HG02970 (cell line): ENCODE measurements around the gene SLC39A9.

Source experiments
- ATAC-seq: cut with Tn5 transposase; IDR thresholded peaks from one replicate; pipeline ENCODE4 v1.9.1; 2021; ENCODE audit warnings: mild to moderate bottlenecking, moderate library complexity, moderate number of reproducible peaks; ENCODE audit not compliant: unreplicated experiment, low FRiP score

SLC39A9 gene

GRCh38 chr14:69398053-69398817 is at the start of gene SLC39A9, which contains the start of gene ERH:
Gene SLC39A9 (plus strand): TSS chr14:69398692. CDS start chr14:69399370, 678 bp downstream.
Gene ERH (minus strand): TSS chr14:69398299. CDS start chr14:69398233, 66 bp downstream.
- ATAC-seq = peak; percentile 77

DNA sequence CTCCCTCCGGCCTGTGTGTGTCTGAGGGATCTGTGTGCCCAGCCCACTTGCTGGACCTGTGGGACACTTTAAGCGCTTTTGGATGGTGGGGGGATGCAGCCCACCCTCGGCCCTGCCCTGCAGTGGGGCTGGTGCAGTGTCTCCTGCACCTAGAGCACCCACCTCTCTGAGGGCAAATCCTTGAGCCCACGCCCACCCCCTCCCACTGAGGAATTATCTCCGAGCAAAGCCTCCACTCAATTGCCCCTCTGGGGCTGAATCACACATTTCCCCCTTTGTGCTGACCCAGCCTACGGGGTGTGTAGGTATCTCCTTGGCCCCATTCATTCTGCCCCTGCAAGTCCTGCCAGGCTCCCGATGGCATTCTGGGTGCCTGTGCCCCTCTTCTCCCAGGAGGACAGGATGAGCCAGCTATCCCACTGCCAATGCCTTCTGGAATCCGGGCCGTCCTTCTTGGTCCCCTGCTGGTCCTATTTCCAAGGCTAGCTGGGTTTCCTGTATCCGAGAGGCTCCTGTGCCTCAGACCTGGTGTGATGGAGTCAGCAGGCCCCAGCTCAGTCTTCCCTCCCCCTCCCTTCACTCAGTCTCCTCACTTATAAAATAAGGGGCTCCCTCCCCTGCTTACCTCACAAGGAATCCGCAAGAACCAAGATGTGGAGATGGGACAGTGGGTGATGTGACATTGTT is 49.3 kb upstream of the SLC39A9 start:
- ATAC-seq = no peak

DNA sequence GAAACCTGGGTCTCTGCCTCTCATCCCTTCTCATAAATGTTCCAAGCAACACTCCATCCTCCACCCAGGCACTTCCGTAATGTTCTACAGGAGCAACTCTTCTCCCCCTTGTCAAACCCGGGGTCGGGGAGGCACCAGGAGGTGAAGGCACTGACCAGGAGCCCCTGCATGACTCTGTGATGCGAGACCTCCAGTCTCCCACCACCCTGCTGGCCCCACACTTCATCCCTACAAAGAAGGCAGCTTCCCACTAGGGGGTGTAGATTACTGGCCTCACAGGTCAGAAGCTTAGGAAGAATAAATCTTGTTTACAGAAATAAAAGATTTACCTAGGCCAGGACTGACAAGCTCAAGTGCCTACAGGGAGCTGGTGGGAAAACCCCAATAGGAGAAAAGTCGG is 47.6 kb upstream of the SLC39A9 start:
- ATAC-seq = no peak

- no peak for ATAC-seq
Observed at GRCh38 chr14:69351385-69351784, 47.1 kb upstream of the SLC39A9 start.

DNA sequence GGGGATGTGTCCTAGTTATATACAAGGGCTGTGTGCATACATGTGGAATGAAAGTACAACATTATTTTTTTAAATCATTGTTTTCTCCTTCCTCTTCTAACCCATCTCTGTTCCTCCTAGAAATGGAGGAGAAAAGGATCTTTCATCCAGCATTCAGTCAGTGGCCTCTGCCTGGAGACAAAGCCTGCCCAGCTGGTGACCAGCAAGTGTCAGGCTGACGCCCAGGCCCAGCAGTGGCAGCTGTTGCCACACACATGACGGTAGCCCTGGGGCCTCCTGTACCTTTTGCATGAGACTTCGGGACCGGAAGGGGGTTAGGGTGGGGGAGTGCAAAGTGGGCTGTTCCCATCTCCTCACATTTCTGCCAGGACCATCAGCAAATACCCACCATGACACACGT is 46.6 kb upstream of the SLC39A9 start:
- ATAC-seq = no peak

DNA sequence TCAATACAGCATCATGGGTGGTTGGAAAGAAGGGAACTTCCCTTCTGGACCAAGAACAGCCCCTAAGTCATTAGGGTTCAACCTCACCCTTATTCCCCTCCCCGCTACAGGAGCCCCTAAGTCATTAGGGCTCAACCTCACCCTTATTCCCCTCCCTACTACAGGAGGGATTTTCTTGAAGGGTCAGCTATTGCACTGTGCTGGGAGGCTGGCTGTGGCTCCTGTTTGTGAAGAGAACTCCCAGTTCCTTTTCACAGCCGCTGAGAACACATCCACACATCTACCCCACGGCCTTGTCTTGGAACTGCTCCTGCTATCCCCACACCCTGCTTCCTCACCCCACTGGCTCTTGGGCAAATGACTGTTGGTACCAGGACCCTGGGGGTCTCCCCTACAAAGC is 45.3 kb upstream of the SLC39A9 start:
- no peak for ATAC-seq

GRCh38 chr14:69354383-69355153 is 43.9 kb upstream of the SLC39A9 start:
- peak; percentile 73 for ATAC-seq

DNA sequence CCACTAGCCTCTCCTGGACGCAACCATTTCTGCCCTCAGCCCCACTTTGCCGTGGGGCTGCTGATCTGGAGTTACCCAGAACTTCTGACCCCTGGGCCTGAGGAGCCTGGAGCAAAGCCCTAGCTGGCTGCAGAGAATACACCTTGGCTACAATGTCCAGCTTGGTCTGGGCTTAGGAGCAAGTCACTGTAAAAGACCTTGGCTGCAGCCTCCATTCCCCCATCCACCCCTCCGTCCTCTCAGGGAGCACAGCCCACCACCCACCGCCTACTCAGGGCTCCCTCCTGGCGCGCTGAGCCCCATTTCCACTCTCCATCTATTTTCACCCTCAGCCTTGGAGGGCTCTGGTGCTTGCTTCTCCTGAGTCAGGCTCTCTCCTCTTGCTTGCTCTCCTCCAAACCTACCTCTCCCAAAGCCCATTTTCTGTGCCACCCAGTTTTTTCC is 43.3 kb upstream of the SLC39A9 start:
- ATAC-seq = no peak

DNA sequence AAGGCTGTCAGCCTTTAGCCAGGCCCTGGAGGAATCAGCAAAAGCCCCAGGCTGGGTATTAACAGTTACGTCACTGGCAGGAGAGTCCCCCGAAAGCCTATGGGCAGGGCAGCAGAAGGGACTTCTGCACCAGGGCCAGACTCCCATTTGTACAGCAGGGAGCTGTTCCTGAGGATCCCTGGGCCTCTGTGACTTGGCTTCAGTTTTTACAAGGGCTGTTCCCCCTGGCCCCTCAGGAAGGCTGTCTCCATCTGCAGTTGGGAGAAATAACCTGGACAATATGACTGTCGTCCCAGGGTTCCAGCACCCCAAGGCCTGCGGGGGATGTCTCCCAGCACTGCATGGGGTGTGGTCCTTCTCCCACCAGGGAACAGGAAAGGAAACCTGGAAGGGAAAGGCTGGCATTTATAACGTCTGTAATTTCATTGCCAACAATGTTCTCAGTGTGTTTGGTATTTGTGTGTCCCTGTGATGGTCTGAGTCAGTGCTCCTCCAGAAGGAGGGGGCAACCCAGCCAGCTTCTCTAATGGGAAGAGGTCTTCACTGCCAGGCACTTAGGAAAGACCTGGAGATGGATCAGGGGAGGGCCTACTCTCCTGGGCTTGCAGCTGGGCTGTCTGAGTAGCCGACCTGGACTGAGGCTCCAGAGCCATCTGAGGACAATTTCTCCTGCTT is 42.7 kb upstream of the SLC39A9 start:
- ATAC-seq = no peak

DNA sequence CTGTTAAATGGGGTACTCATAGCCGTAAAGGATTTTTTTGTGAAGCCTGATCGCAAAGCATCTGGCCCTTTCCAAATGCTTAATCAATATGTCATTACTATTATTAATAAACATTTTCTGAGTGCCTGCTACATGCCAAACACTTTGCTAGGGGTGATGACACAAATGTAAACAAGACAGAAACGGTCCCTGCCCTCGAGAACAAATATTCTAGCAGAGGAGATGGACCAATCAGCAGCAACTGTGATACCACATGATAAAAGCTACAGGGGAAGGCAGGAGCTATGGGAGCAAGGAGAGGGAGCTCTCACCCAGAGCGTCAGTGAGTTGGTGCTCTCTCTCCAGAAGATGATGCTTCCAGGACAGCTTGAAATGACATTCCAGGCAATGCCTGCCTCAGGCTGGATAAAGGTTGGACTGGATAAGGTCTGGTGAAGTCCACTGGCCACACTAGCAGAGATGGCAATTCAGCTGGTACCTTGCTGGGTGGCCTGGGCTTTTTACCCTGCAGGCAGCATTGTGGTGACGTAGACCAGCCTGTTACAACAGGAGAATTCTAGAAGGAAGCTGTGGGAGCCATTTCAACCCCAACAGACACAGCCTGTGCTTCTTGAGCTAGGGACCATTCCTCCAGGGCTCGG is 41.5 kb upstream of the SLC39A9 start:
- ATAC-seq = no peak

DNA sequence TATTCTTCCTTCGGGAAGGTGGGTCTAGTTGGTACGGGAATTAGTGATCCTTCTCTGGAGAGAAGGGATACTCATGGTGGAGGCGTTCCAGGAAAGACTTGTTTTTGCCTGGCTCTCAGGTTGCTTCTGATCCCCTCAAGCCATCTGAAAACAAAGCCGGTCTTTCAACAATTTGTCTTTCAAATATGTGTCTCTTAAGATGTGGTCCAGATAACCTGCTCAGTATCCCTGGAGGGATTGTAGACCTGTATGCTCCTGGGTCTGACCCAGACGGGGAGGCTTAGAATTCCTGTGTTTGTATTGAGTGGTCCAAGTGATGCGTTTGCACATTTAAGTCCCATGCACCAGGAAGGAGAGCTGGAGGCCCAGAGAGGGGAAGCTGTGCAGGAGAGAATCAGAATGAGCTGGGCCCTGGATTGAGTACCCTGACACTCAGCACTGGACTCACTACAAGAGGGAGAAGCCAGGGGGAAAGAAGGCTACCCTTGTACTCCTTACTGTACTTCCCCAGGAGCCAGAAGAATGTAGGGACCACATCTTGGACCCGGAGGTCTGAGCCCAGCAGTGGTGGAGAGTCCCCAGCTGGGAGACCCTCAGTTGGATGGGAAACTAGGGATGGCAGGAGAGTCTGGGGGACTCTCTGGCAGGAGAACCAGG is 40.8 kb upstream of the SLC39A9 start:
- no peak for ATAC-seq

- no peak for ATAC-seq
Observed at GRCh38 chr14:69358233-69358963, 40.1 kb upstream of the SLC39A9 start.

DNA sequence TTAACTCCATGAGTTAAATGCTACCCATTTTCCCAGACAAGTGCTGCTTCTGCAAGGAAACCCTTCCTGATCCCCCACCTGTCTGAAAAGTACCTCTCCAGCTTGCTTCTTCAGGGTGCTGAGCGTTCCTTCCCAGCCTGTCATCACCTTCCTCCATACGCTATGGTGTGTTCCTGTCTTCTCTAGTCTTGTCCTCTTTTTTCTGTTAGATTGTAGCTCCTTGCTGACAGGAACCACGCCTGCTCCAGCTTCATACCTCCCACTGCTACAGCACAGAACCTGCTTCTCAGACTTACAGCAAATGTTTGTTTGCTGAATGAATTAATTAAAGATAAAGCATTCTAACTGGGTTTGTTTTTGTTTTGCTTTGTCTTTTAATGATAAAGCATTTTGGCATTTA is 39.5 kb upstream of the SLC39A9 start:
- no peak for ATAC-seq

DNA sequence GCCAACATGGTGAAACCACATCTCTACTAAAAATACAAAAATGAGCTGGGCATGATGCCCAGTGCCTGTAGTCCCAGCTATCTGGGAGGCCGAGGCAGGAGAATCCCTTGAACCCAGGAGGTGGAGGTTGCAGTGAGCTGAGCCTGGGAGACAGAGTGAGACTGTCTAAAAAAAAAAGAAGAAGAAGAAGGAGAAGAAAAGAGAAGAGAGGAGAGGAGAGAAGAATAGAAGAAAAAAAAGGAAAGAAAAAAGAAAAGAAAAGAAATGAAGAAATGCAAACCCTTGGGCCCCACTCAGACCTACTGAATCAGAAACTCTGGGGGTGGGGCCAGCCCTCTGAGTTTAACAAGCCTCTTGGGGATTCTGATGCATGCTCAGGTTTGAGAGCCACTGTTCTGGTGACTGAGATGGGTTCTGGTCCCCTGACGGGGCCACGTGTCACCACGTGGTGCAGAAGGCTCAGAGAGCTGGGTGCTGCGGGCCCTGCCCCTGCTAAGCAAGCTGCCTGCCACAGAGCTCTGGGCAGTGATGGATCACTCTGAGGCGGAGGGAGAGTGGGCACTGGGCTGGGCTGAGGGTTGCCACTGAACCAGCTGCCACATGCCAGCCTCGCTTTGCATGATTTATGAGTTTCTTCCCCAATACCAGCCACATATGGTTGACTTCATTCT is 37.9 kb upstream of the SLC39A9 start:
- ATAC-seq = no peak

- ATAC-seq = no peak
Observed at GRCh38 chr14:69363055-69363454, 35.4 kb upstream of the SLC39A9 start.

- ATAC-seq = no peak
Observed at GRCh38 chr14:69363964-69364363, 34.5 kb upstream of the SLC39A9 start.

- ATAC-seq = no peak
Observed at GRCh38 chr14:69364378-69364777, 34.1 kb upstream of the SLC39A9 start.

GRCh38 chr14:69366069-69366468 is 32.4 kb upstream of the SLC39A9 start:
- ATAC-seq = no peak
